ENCODE data around the gene VWA3B.
"Not testable (repeated sequence)": the region's sequence is repeated elsewhere in the genome, so short reads cannot be mapped to it uniquely, and the experiment has no call there.

The VWA3B gene

GRCh38 chr2:98086491-98087446 lies at the start of gene VWA3B:
Gene VWA3B (plus strand): TSS chr2:98087167. CDS start chr2:98093093, 5,926 bp downstream.
- in situ Hi-C loops (cut with HindIII; ENCODE audit: low pct_ligation_motif_present, low pct_unique_long_range_greater_than_20kb, low sequenced_read_pairs): no loop called here
- DNase-seq: peak; percentile 24

- in situ Hi-C loops (cut with HindIII; ENCODE audit: low pct_ligation_motif_present, low pct_unique_long_range_greater_than_20kb, low sequenced_read_pairs): no loop called here
- no peak for DNase-seq
These were observed 49.8 kb upstream of the VWA3B start for GRCh38 chr2:98037206-98037605.

GRCh38 chr2:98037666-98038336 lies 49.2 kb upstream of the VWA3B start:
- no peak for DNase-seq
- in situ Hi-C loops (cut with HindIII; ENCODE audit: low pct_ligation_motif_present, low pct_unique_long_range_greater_than_20kb, low sequenced_read_pairs): no loop called here

- DNase-seq: no peak
- in situ Hi-C loops (cut with HindIII; ENCODE audit: low pct_ligation_motif_present, low pct_unique_long_range_greater_than_20kb, low sequenced_read_pairs): no loop called here
These were observed 47.7 kb upstream of the VWA3B start for GRCh38 chr2:98039085-98039756.

- in situ Hi-C loops (cut with HindIII; ENCODE audit: low pct_ligation_motif_present, low pct_unique_long_range_greater_than_20kb, low sequenced_read_pairs): no loop called here
- no peak for DNase-seq
These were observed 46.5 kb upstream of the VWA3B start for GRCh38 chr2:98040331-98040939.

GRCh38 chr2:98043101-98043500 lies 43.9 kb upstream of the VWA3B start:
- in situ Hi-C loops (cut with HindIII; ENCODE audit: low pct_ligation_motif_present, low pct_unique_long_range_greater_than_20kb, low sequenced_read_pairs): no loop called here
- no peak for DNase-seq

- DNase-seq; in situ Hi-C loops (cut with HindIII; ENCODE audit: low pct_ligation_motif_present, low pct_unique_long_range_greater_than_20kb, low sequenced_read_pairs): not testable (repeated sequence)
These were observed 42.2 kb upstream of the VWA3B start for GRCh38 chr2:98044730-98045129.

GRCh38 chr2:98050070-98050469 lies 36.9 kb upstream of the VWA3B start:
- DNase-seq: no peak
- in situ Hi-C loops (cut with HindIII; ENCODE audit: low pct_ligation_motif_present, low pct_unique_long_range_greater_than_20kb, low sequenced_read_pairs): no loop called here

GRCh38 chr2:98058191-98058975 lies 28.6 kb upstream of the VWA3B start:
- in situ Hi-C loops (cut with HindIII; ENCODE audit: low pct_ligation_motif_present, low pct_unique_long_range_greater_than_20kb, low sequenced_read_pairs): no loop called here
- no peak for DNase-seq

GRCh38 chr2:98060277-98060676 lies 26.7 kb upstream of the VWA3B start:
- no peak for DNase-seq
- in situ Hi-C loops (cut with HindIII; ENCODE audit: low pct_ligation_motif_present, low pct_unique_long_range_greater_than_20kb, low sequenced_read_pairs): no loop called here

GRCh38 chr2:98063291-98063854 lies 23.6 kb upstream of the VWA3B start:
- in situ Hi-C loops (cut with HindIII; ENCODE audit: low pct_ligation_motif_present, low pct_unique_long_range_greater_than_20kb, low sequenced_read_pairs): no loop called here

GRCh38 chr2:98065808-98066207 lies 21.2 kb upstream of the VWA3B start:
- in situ Hi-C loops (cut with HindIII; ENCODE audit: low pct_ligation_motif_present, low pct_unique_long_range_greater_than_20kb, low sequenced_read_pairs): no loop called here
- DNase-seq: no peak

More at GRCh38 chr2:98063291-98063854, 23.6 kb upstream of the VWA3B start:
- no peak for DNase-seq

GRCh38 chr2:98067160-98067559 lies 19.8 kb upstream of the VWA3B start:
- no peak for DNase-seq
- in situ Hi-C loops (cut with HindIII; ENCODE audit: low pct_ligation_motif_present, low pct_unique_long_range_greater_than_20kb, low sequenced_read_pairs): no loop called here

- DNase-seq: no peak
- in situ Hi-C loops (cut with HindIII; ENCODE audit: low pct_ligation_motif_present, low pct_unique_long_range_greater_than_20kb, low sequenced_read_pairs): no loop called here
These were observed 16.9 kb upstream of the VWA3B start for GRCh38 chr2:98070081-98070480.

GRCh38 chr2:98072442-98072841 lies 14.5 kb upstream of the VWA3B start:
- no peak for DNase-seq
- in situ Hi-C loops (cut with HindIII; ENCODE audit: low pct_ligation_motif_present, low pct_unique_long_range_greater_than_20kb, low sequenced_read_pairs): no loop called here

GRCh38 chr2:98078701-98079100 lies 8.3 kb upstream of the VWA3B start:
- in situ Hi-C loops (cut with HindIII; ENCODE audit: low pct_ligation_motif_present, low pct_unique_long_range_greater_than_20kb, low sequenced_read_pairs): no loop called here
- DNase-seq: no peak

- in situ Hi-C loops (cut with HindIII; ENCODE audit: low pct_ligation_motif_present, low pct_unique_long_range_greater_than_20kb, low sequenced_read_pairs): no loop called here
- DNase-seq: no peak
These were observed 2.7 kb upstream of the VWA3B start for GRCh38 chr2:98084151-98084868.
